ENCODE data around the gene CCDC117. TPM values are rescaled to one million over a fixed set of nuclear protein-coding genes. Genes with fewer than 3 reads are reported as not detected.

The CCDC117 gene
- total RNA-seq, 1 experiment from 2014 or later: 33.5 TPM

DNA sequence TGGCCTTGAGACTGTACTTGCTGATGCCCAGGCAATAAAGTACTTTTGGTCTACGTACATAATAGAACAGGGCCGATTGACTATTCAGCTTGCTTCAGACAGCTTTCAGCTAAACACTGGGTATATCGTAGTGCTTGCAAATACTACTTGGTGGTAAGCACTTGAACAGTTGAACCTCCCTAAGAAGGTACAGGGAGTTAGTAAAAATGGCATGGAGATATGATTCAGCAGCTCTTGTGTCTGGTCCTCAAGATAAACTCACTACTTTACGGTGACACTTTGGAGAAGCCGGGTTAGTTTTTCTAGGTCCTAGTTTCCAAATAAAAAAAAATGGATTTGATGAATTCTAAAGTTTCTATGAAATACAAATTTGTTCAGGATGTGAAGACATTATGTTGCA, 7.3 kb downstream of the CCDC117 start:
- peaks cover 58% of the 10 kb centered on the region for H3K36me3 ChIP-seq (ENCODE audit: insufficient read depth, low read length, poor library complexity, severe bottlenecking)
- intact Hi-C loops (cut with micrococcal nuclease; ENCODE audit: unreplicated experiment): no loop called here
- BruUV-seq (replicated peaks): no TSS peak
- ChIA-PET POLR2A (ENCODE audit: low non-redundant PET) (no interaction called here), CTCF (no interaction called here)
- H3K9me3 ChIP-seq (ENCODE audit: low read depth, low read length, poor library complexity, severe bottlenecking): no peaks in the 10 kb centered on the region
- H3K4me1 ChIP-seq (ENCODE audit: insufficient read depth, low read length, poor library complexity, severe bottlenecking): no peaks in the 10 kb centered on the region
- H3K27ac ChIP-seq (ENCODE audit: low read depth, low read length, poor library complexity, severe bottlenecking): no peak overlapping the region
- H3K27me3 ChIP-seq (replicated peaks; ENCODE audit: insufficient read depth, low read depth, low read length, poor library complexity): no peaks in the 10 kb centered on the region
- no peak for TF ChIP-seq EZH2 (IDR thresholded peaks at IDR 0.05; ENCODE audit: borderline replicate concordance, low read depth, low read length, poor library complexity, severe bottlenecking)
- TF ChIP-seq, protein P1, sequence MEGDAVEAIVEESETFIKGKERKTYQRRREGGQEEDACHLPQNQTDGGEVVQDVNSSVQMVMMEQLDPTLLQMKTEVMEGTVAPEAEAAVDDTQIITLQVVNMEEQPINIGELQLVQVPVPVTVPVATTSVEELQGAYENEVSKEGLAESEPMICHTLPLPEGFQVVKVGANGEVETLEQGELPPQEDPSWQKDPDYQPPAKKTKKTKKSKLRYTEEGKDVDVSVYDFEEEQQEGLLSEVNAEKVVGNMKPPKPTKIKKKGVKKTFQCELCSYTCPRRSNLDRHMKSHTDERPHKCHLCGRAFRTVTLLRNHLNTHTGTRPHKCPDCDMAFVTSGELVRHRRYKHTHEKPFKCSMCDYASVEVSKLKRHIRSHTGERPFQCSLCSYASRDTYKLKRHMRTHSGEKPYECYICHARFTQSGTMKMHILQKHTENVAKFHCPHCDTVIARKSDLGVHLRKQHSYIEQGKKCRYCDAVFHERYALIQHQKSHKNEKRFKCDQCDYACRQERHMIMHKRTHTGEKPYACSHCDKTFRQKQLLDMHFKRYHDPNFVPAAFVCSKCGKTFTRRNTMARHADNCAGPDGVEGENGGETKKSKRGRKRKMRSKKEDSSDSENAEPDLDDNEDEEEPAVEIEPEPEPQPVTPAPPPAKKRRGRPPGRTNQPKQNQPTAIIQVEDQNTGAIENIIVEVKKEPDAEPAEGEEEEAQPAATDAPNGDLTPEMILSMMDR (conservative IDR thresholded peaks at IDR 0.05; ENCODE audit: low read depth, low read length): no peak
- DNase-seq (ENCODE audit: low spot score): no peak
- H3K4me3 ChIP-seq (ENCODE audit: low read depth, low read length, poor library complexity, severe bottlenecking): no peak overlapping the region

DNA sequence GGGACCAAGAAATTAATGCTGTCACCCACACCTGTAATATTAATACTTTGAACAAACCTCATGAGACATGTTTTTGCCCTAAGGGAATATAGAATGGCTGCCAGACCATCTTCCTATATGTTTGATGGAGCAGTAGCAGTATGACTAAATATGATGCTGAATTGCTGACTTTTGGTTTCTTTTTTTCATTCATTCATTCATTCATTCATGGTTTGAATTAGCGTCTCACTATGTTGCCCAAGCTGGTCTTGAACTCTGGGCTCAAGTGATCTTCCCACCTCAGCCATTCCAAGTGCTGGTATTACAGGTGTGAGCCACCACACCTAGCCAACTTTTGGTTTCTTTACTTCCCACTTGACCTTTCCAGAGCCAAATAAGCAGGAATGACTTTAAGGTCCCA, 7.8 kb downstream of the CCDC117 start:
- no peak for TF ChIP-seq EZH2 (IDR thresholded peaks at IDR 0.05; ENCODE audit: borderline replicate concordance, low read depth, low read length, poor library complexity, severe bottlenecking)
- TF ChIP-seq, protein P1 (conservative IDR thresholded peaks at IDR 0.05; ENCODE audit: low read depth, low read length): no peak
- no peak for DNase-seq (ENCODE audit: low spot score)
- intact Hi-C loops (cut with micrococcal nuclease; ENCODE audit: unreplicated experiment): no loop called here
- Histone ChIP-seq H3K9me3 (ENCODE audit: low read depth, low read length, poor library complexity, severe bottlenecking) (no peaks in the 10 kb centered on the region), H3K36me3 (ENCODE audit: insufficient read depth, low read length, poor library complexity, severe bottlenecking) (peaks cover 60% of the 10 kb centered on the region), H3K27me3 (replicated peaks; ENCODE audit: insufficient read depth, low read depth, low read length, poor library complexity) (no peaks in the 10 kb centered on the region), H3K27ac (ENCODE audit: low read depth, low read length, poor library complexity, severe bottlenecking) (no peak overlapping the region), H3K4me1 (ENCODE audit: insufficient read depth, low read length, poor library complexity, severe bottlenecking) (no peaks in the 10 kb centered on the region), H3K4me3 (ENCODE audit: low read depth, low read length, poor library complexity, severe bottlenecking) (no peak overlapping the region)
- BruUV-seq (replicated peaks): no TSS peak
- ChIA-PET CTCF (no interaction called here), POLR2A (ENCODE audit: low non-redundant PET) (interaction anchor here (0.5 kb wide), 1 partner anchor 44 kb away, joined by 3 read pairs; no protein-coding TSS in a partner anchor)

DNA sequence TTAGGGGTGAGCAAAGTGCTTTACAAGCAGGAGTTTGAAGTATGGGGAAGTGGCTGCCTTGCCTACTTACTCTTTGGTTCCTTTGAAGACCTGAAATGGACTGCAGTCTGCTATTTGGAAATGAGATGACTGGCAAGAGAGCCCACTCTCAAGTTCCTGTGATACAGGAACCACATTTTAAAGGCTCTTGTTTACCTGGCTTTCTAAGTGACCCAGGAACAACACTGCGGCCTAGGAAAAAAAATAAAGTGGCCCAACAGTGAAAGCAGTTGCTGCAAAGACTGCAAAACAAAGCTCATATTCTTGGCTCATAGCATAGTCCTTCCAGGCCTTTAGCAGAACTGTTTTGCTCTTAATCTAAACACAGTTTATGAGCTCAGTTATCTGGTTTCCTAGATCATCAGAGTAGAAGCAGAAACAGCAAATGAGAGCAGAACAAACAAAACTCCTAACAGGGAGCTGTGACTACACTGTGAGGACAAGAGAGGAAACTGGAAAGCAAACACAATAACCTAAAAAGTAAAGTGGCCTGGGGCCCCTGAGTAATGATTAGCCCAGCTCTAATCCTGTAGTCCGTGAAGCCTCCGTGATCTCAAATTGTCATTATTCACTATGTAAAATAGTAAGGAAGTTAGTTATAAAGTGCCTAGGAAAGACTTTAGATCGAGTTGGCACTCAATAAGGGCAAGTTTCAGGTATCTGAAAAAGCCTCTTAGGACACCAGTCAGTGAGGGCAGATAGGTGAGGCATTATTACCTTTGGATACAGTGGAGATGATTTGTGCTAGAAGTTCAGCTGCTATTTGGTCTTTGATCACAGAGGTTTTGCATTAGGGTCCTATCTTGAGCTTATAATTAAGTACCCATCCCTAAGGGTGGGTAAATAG, 11.5 kb downstream of the CCDC117 start:
- intact Hi-C loops (cut with micrococcal nuclease; ENCODE audit: unreplicated experiment): no loop called here

More for the DNA sequence above, 11.5 kb downstream of the CCDC117 start:
- H3K4me1 ChIP-seq (ENCODE audit: insufficient read depth, low read length, poor library complexity, severe bottlenecking): no peaks in the 10 kb centered on the region
- no peaks in the 10 kb centered on the region for H3K9me3 ChIP-seq (ENCODE audit: low read depth, low read length, poor library complexity, severe bottlenecking)
- no TSS peak for BruUV-seq (replicated peaks)
- ChIA-PET POLR2A (ENCODE audit: low non-redundant PET) (interaction anchor here (0.6 to 0.7 kb wide), 2 partner anchors 14 to 18 kb away, joined by 3 to 8 read pairs; no protein-coding TSS in a partner anchor), CTCF (no interaction called here)
- TF ChIP-seq EZH2 (IDR thresholded peaks at IDR 0.05; ENCODE audit: borderline replicate concordance, low read depth, low read length, poor library complexity, severe bottlenecking): no peak
- peaks cover 90% of the 10 kb centered on the region for H3K36me3 ChIP-seq (ENCODE audit: insufficient read depth, low read length, poor library complexity, severe bottlenecking)
- no peak overlapping the region for H3K4me3 ChIP-seq (ENCODE audit: low read depth, low read length, poor library complexity, severe bottlenecking)
- no peak for DNase-seq (ENCODE audit: low spot score)
- H3K27ac ChIP-seq (ENCODE audit: low read depth, low read length, poor library complexity, severe bottlenecking): no peak overlapping the region
- H3K27me3 ChIP-seq (replicated peaks; ENCODE audit: insufficient read depth, low read depth, low read length, poor library complexity): no peaks in the 10 kb centered on the region
